OCI-LY7 (cell line): Measurements from ENCODE around the gene SCFD2. TPM values are rescaled to one million over a fixed set of nuclear protein-coding genes. Genes with fewer than 3 reads are reported as not detected.

Experiments used
- BruUV-seq: library from RNA; stranded (reverse); fragments of 400-500 nt; replicated peaks from 2 replicates; lab custom pipeline; 2021; lab: Mats Ljungman, UMichigan
- CTCF ChIA-PET: fragments of 300-600 bp; sonication (Branson Sonifier 250); formaldehyde crosslinking; loops from one replicate; lab custom pipeline; 2022; ENCODE audit warnings: antibody characterized with exemption; ENCODE audit not compliant: unreplicated experiment; lab: Charles Lee
- POLR2A ChIA-PET: fragments of 300-600 bp; sonication (Branson Sonifier 250); formaldehyde crosslinking; loops from one replicate; lab custom pipeline; 2022; ENCODE audit warnings: antibody characterized with exemption; lab: Charles Lee
- DNase-seq: peaks from one replicate; pipeline ENCODE4 v3.0.0-alpha.2; 2015; ENCODE audit warnings: low spot score
- H2AFZ ChIP-seq: fragments of 200-600 bp; sonication (generic), shearing (Covaris generic); 2 replicates; pipeline ENCODE4 v1.6.1; 2014; ENCODE audit warnings: mild to moderate bottlenecking, antibody characterized with exemption, low read length, moderate library complexity
- H3K27ac ChIP-seq: fragments of 200-600 bp; sonication (generic); 2 replicates; pipeline ENCODE4 v1.5.1; 2014; ENCODE audit warnings: mixed run types, low read depth, mild to moderate bottlenecking, moderate library complexity, low read length, inconsistent platforms; ENCODE audit not compliant: poor library complexity, severe bottlenecking
- H3K36me3 ChIP-seq: fragments of 200-600 bp; sonication (generic); 2 replicates; pipeline ENCODE4 v1.6.1; 2014; ENCODE audit warnings: mild to moderate bottlenecking, antibody characterized with exemption, low read length, moderate library complexity, mixed read lengths; ENCODE audit not compliant: insufficient read depth
- H3K4me1 ChIP-seq: fragments of 200-600 bp; sonication (generic); 2 replicates; pipeline ENCODE4 v1.5.1; 2014; ENCODE audit warnings: mild to moderate bottlenecking, low read length; ENCODE audit not compliant: insufficient read depth, poor library complexity, severe bottlenecking
- H3K4me2 ChIP-seq: fragments of 200-600 bp; sonication (generic); 2 replicates; pipeline ENCODE4 v1.6.1; 2014; ENCODE audit warnings: mild to moderate bottlenecking, low read length
- H3K4me3 ChIP-seq: fragments of 200-600 bp; sonication (generic); 2 replicates; pipeline ENCODE4 v1.5.1; 2014; ENCODE audit warnings: mild to moderate bottlenecking, low read depth, low read length; ENCODE audit not compliant: poor library complexity, severe bottlenecking
- H3K79me2 ChIP-seq: fragments of 200-600 bp; sonication (generic); 2 replicates; pipeline ENCODE4 v1.6.1; 2016; ENCODE audit warnings: low read depth, mild to moderate bottlenecking, low read length, moderate library complexity, mixed read lengths; ENCODE audit not compliant: insufficient read depth
- H3K9me2 ChIP-seq: fragments of 200-600 bp; sonication (generic); 2 replicates; pipeline ENCODE4 v1.6.1; 2016; ENCODE audit warnings: mild to moderate bottlenecking, low read length, mixed read lengths; ENCODE audit not compliant: insufficient read depth
- H3K9me3 ChIP-seq: fragments of 200-600 bp; sonication (generic); 2 replicates; pipeline ENCODE4 v1.6.1; 2014; ENCODE audit warnings: mild to moderate bottlenecking, mixed run types, low read length, mixed read lengths
- H4K20me1 ChIP-seq: fragments of 200-600 bp; sonication (generic); 2 replicates; pipeline ENCODE4 v1.6.1; 2014; ENCODE audit warnings: mild to moderate bottlenecking, antibody characterized with exemption, low read length, moderate library complexity, mixed read lengths; ENCODE audit not compliant: insufficient read depth
- CTCF ChIP-seq: fragments of 200-600 bp; sonication (generic); conservative IDR thresholded peaks from 2 replicates; pipeline ENCODE4 v1.5.1; 2014; ENCODE audit warnings: mild to moderate bottlenecking, antibody characterized with exemption, low read length, moderate library complexity, mixed read lengths
- EZH2phosphoT487 ChIP-seq: fragments of 200-600 bp; sonication (generic); IDR thresholded peaks from 2 replicates; pipeline ENCODE4 v1.6.1; 2018; ENCODE audit warnings: low read depth, borderline replicate concordance, mild to moderate bottlenecking, mixed run types, antibody characterized with exemption, low read length, moderate library complexity, mixed read lengths
- intact Hi-C: fragments of 100-400 bp; cut with micrococcal nuclease; formaldehyde crosslinking; loops from one replicate; pipeline ENCODE4 v1.10.0; 2022; ENCODE audit not compliant: unreplicated experiment
- total RNA-seq, 2 experiments: library from RNA; depleted of rRNA in 1 of 2; stranded (reverse); fragments of >200 nt in 1 of 2; shearing (Covaris generic) in 1 of 2; gene quantifications; 2 replicates each; pipeline ENCODE4 v1.2.3, GENCODE V29; 2014 to 2022

Gene SCFD2
- total RNA-seq, 2 experiments from 2014 or later, result 27.2 to 52.0 TPM

- Histone ChIP-seq H3K9me3 (no peaks in the 10 kb centered on the region), H3K9me2 (no peaks in the 10 kb centered on the region), H3K27ac (no peak overlapping the region), H3K36me3 (no peaks in the 10 kb centered on the region), H3K4me2 (no peak overlapping the region), H3K79me2 (no peaks in the 10 kb centered on the region), H2AFZ (no peak overlapping the region), H3K4me3 (no peak overlapping the region), H4K20me1 (no peaks in the 10 kb centered on the region), H3K4me1 (no peaks in the 10 kb centered on the region)
- CTCF ChIA-PET, result no interaction called here
- no TSS peak for BruUV-seq
- no peak for DNase-seq
- POLR2A ChIA-PET, result no interaction called here
- intact Hi-C loops, result no loop called here
- TF ChIP-seq CTCF (no peak), EZH2phosphoT487 (no peak)
These were observed 462.6 kb downstream of the SCFD2 start for GRCh38 chr4:52903273-52903672.

GRCh38 chr4:52894443-52894842 lies 471.4 kb downstream of the SCFD2 start:
- H3K27ac ChIP-seq, result no peak overlapping the region
- ChIA-PET CTCF (no interaction called here), POLR2A (interaction anchor here (1.5 kb wide), 1 partner anchor 11 kb away, joined by 5 read pairs; no protein-coding TSS in a partner anchor)
- intact Hi-C loops, result no loop called here
- no peaks in the 10 kb centered on the region for H3K36me3 ChIP-seq
- TF ChIP-seq EZH2phosphoT487, result no peak
- TF ChIP-seq CTCF, result no peak
- no peak overlapping the region for H3K4me2 ChIP-seq
- H3K9me3 ChIP-seq, result no peaks in the 10 kb centered on the region
- H3K4me1 ChIP-seq, result no peaks in the 10 kb centered on the region
- no peak overlapping the region for H2AFZ ChIP-seq
- H3K79me2 ChIP-seq, result no peaks in the 10 kb centered on the region
- no peaks in the 10 kb centered on the region for H4K20me1 ChIP-seq
- BruUV-seq, result no TSS peak
- no peak overlapping the region for H3K4me3 ChIP-seq
- DNase-seq, result no peak
- no peaks in the 10 kb centered on the region for H3K9me2 ChIP-seq

GRCh38 chr4:52892880-52893279 lies 473.0 kb downstream of the SCFD2 start:
- Histone ChIP-seq H3K79me2 (no peaks in the 10 kb centered on the region), H3K27ac (no peak overlapping the region), H3K4me3 (no peak overlapping the region), H3K4me1 (no peaks in the 10 kb centered on the region), H4K20me1 (no peaks in the 10 kb centered on the region), H2AFZ (no peak overlapping the region), H3K9me2 (no peaks in the 10 kb centered on the region), H3K9me3 (no peaks in the 10 kb centered on the region), H3K36me3 (no peaks in the 10 kb centered on the region), H3K4me2 (no peak overlapping the region)
- ChIA-PET POLR2A (no interaction called here), CTCF (no interaction called here)
- no TSS peak for BruUV-seq
- TF ChIP-seq CTCF, result no peak
- no peak for TF ChIP-seq EZH2phosphoT487
- no peak for DNase-seq
- intact Hi-C loops, result no loop called here
